B cell (primary cell): ENCODE measurements around the gene FBN1. TPM values are rescaled to one million over a fixed set of nuclear protein-coding genes. Genes with fewer than 3 reads are reported as not detected.

Source experiments
- ATAC-seq: fragments of 200-7000 bp; cut with Tn5 transposase; one replicate; pipeline ENCODE4 v1.10.0; 2021; ENCODE audit warnings: low read depth, mild to moderate bottlenecking, moderate number of reproducible peaks, moderate library complexity
- CTCF ChIA-PET: fragments of 350-600 bp; sonication (Branson Sonifier 250); formaldehyde crosslinking; loops from one replicate; lab custom pipeline; 2021; ENCODE audit warnings: antibody characterized with exemption, inconsistent platforms; lab: Charles Lee
- POLR2A ChIA-PET: fragments of 350-600 bp; sonication (Branson Sonifier 250); formaldehyde crosslinking; loops from one replicate; lab custom pipeline; 2021; ENCODE audit warnings: antibody characterized with exemption; lab: Charles Lee
- DNase-seq: peaks from one replicate; pipeline ENCODE4 v3.0.0; 2013
- H2AFZ ChIP-seq: 2 replicates; pipeline ENCODE4 v1.6.1; 2012; ENCODE audit warnings: mild to moderate bottlenecking, low read depth, low read length; ENCODE audit not compliant: insufficient read depth, poor library complexity, severe bottlenecking
- H3K27ac ChIP-seq, 2 donors: 1 replicate in 1 of 2; 2 replicates in 1 of 2; pipeline ENCODE4 v1.5.1; 2012 to 2013; ENCODE audit warnings: low read length in 2 of 2, mild to moderate bottlenecking in 2 of 2, moderate library complexity in 1 of 2
- H3K27me3 ChIP-seq, 4 experiments: fragments of 200-600 bp in 1 of 4; sonication (generic) in 1 of 4; replicated peaks in 1 of 4; 1 replicate in 2 of 4; 2 replicates in 2 of 4; pipeline versions ENCODE4 v1.6.1 to v1.7.0; 2013 to 2016; ENCODE audit warnings: low read length in 3 of 4, mild to moderate bottlenecking in 2 of 4, mixed read lengths in 1 of 4, moderate library complexity in 1 of 4; ENCODE audit not compliant: insufficient read depth in 4 of 4, control insufficient read depth in 3 of 4; ENCODE audit errors: control extremely low read depth in 1 of 4
- H3K36me3 ChIP-seq, 2 experiments: replicated peaks in 1 of 2; 1 replicate in 1 of 2; 2 replicates in 1 of 2; pipeline versions ENCODE4 v1.6.1 to v1.7.1; 2013; ENCODE audit warnings: low read length in 1 of 2; ENCODE audit not compliant: insufficient read depth in 2 of 2, control insufficient read depth in 1 of 2; ENCODE audit errors: control extremely low read depth in 1 of 2, extremely low read depth in 1 of 2
- H3K4me1 ChIP-seq, 2 donors: fragments of 200-600 bp in 1 of 2; sonication (generic) in 1 of 2; 1 replicate in 1 of 2; 2 replicates in 1 of 2; pipeline versions ENCODE4 v1.5.1 to v1.6.1; 2013 to 2017; ENCODE audit warnings: low read length in 2 of 2; ENCODE audit not compliant: control insufficient read depth in 2 of 2, insufficient read depth in 2 of 2
- H3K4me2 ChIP-seq: replicated peaks from 2 replicates; pipeline ENCODE3; 2012; ENCODE audit warnings: mild to moderate bottlenecking, low read depth, low read length; ENCODE audit not compliant: poor library complexity, severe bottlenecking
- H3K4me3 ChIP-seq, 5 experiments: fragments of 200-600 bp in 1 of 5; sonication (generic) in 1 of 5; 1 replicate in 3 of 5; 2 replicates in 2 of 5; pipeline versions ENCODE4 v1.5.1 to v1.7.0; 2011 to 2016; ENCODE audit warnings: low read length in 4 of 5, mild to moderate bottlenecking in 4 of 5, low read depth in 2 of 5, control low read depth in 1 of 5, moderate library complexity in 1 of 5; ENCODE audit not compliant: insufficient read depth in 1 of 5; ENCODE audit errors: control extremely low read depth in 1 of 5, extremely low read depth in 1 of 5
- H3K79me2 ChIP-seq: fragments of 200-600 bp; sonication (generic); one replicate; pipeline ENCODE4 v1.6.0; 2016; ENCODE audit warnings: low read length; ENCODE audit not compliant: control insufficient read depth, insufficient read depth
- H3K9ac ChIP-seq: fragments of 200-600 bp; sonication (generic); 2 replicates; pipeline ENCODE4 v1.6.1; 2017; ENCODE audit warnings: mild to moderate bottlenecking, low read length, moderate library complexity
- H3K9me3 ChIP-seq, 3 donors: one replicate each; pipeline versions ENCODE4 v1.6.1 to v1.7.1; 2013; ENCODE audit warnings: low read length in 2 of 3; ENCODE audit not compliant: control insufficient read depth in 2 of 3, insufficient read depth in 1 of 3; ENCODE audit errors: control extremely low read depth in 1 of 3
- H4K20me1 ChIP-seq: 2 replicates; pipeline ENCODE4 v1.6.0; 2012; ENCODE audit warnings: mild to moderate bottlenecking, low read length; ENCODE audit not compliant: insufficient read depth, control insufficient read depth, poor library complexity, severe bottlenecking
- H3K27ac Mint-ChIP-seq: one replicate; pipeline ENCODE4 v1.8.0; 2021; ENCODE audit warnings: mixed read lengths
- H3K27me3 Mint-ChIP-seq: one replicate; pipeline ENCODE4 v1.8.0; 2021; ENCODE audit warnings: mixed read lengths
- H3K4me1 Mint-ChIP-seq: one replicate; pipeline ENCODE4 v1.8.0; 2021; ENCODE audit warnings: mixed read lengths
- H3K4me3 Mint-ChIP-seq: one replicate; pipeline ENCODE4 v1.8.0; 2021; ENCODE audit warnings: mixed read lengths
- H3K9me3 Mint-ChIP-seq: one replicate; pipeline ENCODE4 v1.8.0; 2022; ENCODE audit warnings: mixed read lengths; ENCODE audit not compliant: insufficient read depth
- CTCF ChIP-seq: fragments of 200-600 bp; IDR thresholded peaks from one replicate; pipeline ENCODE4 v1.8.0; 2022; ENCODE audit warnings: antibody characterized with exemption, mild to moderate bottlenecking
- EZH2 ChIP-seq: IDR thresholded peaks from 2 replicates; pipeline ENCODE4 v1.6.1; 2012; ENCODE audit warnings: borderline replicate concordance, low read depth, mild to moderate bottlenecking, moderate library complexity, low read length; ENCODE audit not compliant: insufficient read depth, poor library complexity, severe bottlenecking
- WGBS: methylation state at CpG from one replicate; pipeline ENCODE4 v1.1.5; 2013; ENCODE audit warnings: missing lambda C conversion rate; ENCODE audit not compliant: insufficient coverage; 5-methylcytosine and 5-hydroxymethylcytosine counted together
- intact Hi-C: fragments of 100-400 bp; cut with micrococcal nuclease; formaldehyde crosslinking; loops from one replicate; pipeline ENCODE4 v1.10.0; 2022
- polyA plus RNA-seq: library from polyadenylated mRNA; depleted of rRNA; stranded (reverse); fragments of >200 nt; gene quantifications from 2 replicates; pipeline ENCODE4 v1.2.3, GENCODE V29; 2012
- total RNA-seq, 2 donors: library from RNA; stranded (reverse); fragments of 120-200 nt in 1 of 2; gene quantifications; 1 replicate in 1 of 2; 2 replicates in 1 of 2; pipeline versions ENCODE4 v1.2.3 to v1.2.4, GENCODE V29; 2013 to 2022

FBN1 gene
- total and polyA plus RNA-seq, 2 donors (not counting 1 experiment from before 2014, with no cell fraction given), result 0.15 to 0.25 TPM

GRCh38 chr15:48560321-48561051 lies 85.0 kb downstream of the FBN1 start:
- no peaks in the 10 kb centered on the region for H3K27me3 ChIP-seq
- H3K9me3 Mint-ChIP-seq, result no peaks in the 10 kb centered on the region
- no peak overlapping the region for H3K4me3 ChIP-seq
- H3K9ac ChIP-seq, result no peak overlapping the region
- no peaks in the 10 kb centered on the region for H3K4me1 ChIP-seq
- POLR2A ChIA-PET, result no interaction called here
- peaks cover 7% of the 10 kb centered on the region for H3K27me3 Mint-ChIP-seq
- no peak overlapping the region for H3K27ac Mint-ChIP-seq
- intact Hi-C loops, result no loop called here
- WGBS, result 93% methylated on average over 5 of the region's 7 CpGs
- CTCF ChIA-PET, result no interaction called here
- H3K79me2 ChIP-seq, result no peaks in the 10 kb centered on the region
- no peak overlapping the region for H3K4me2 ChIP-seq
- H3K36me3 ChIP-seq, result no peaks in the 10 kb centered on the region
- H3K9me3 ChIP-seq, result no peaks in the 10 kb centered on the region
- H4K20me1 ChIP-seq, result no peaks in the 10 kb centered on the region
- no peak overlapping the region for H3K4me3 Mint-ChIP-seq
- DNase-seq (no peak), ATAC-seq (no peak)
- H2AFZ ChIP-seq, result no peak overlapping the region
- no peaks in the 10 kb centered on the region for H3K4me1 Mint-ChIP-seq
- no peak for TF ChIP-seq EZH2
- TF ChIP-seq CTCF, result no peak
- H3K27ac ChIP-seq, result no peak overlapping the region

- Histone ChIP-seq H3K9ac (no peak overlapping the region), H3K4me1 (no peaks in the 10 kb centered on the region), H3K27ac (no peak overlapping the region), H3K27me3 (no peaks in the 10 kb centered on the region), H2AFZ (no peak overlapping the region), H3K4me3 (no peak overlapping the region), H3K4me2 (no peak overlapping the region), H3K79me2 (no peaks in the 10 kb centered on the region), H4K20me1 (no peaks in the 10 kb centered on the region), H3K36me3 (no peaks in the 10 kb centered on the region), H3K9me3 (no peaks in the 10 kb centered on the region)
- Mint-ChIP-seq H3K9me3 (no peaks in the 10 kb centered on the region), H3K4me1 (no peaks in the 10 kb centered on the region), H3K4me3 (no peak overlapping the region), H3K27ac (no peak overlapping the region), H3K27me3 (peaks cover 11% of the 10 kb centered on the region)
- TF ChIP-seq EZH2 (no peak), CTCF (no peak)
- 73% methylated on average over 3 of the region's 5 CpGs for WGBS
- CTCF ChIA-PET, result no interaction called here
- POLR2A ChIA-PET, result no interaction called here
- ATAC-seq (no peak), DNase-seq (no peak)
- intact Hi-C loops, result no loop called here
These were observed 86.2 kb downstream of the FBN1 start for GRCh38 chr15:48559285-48559684.
